ENCODE results near the gene GTF2F1.

The GTF2F1 gene

DNA sequence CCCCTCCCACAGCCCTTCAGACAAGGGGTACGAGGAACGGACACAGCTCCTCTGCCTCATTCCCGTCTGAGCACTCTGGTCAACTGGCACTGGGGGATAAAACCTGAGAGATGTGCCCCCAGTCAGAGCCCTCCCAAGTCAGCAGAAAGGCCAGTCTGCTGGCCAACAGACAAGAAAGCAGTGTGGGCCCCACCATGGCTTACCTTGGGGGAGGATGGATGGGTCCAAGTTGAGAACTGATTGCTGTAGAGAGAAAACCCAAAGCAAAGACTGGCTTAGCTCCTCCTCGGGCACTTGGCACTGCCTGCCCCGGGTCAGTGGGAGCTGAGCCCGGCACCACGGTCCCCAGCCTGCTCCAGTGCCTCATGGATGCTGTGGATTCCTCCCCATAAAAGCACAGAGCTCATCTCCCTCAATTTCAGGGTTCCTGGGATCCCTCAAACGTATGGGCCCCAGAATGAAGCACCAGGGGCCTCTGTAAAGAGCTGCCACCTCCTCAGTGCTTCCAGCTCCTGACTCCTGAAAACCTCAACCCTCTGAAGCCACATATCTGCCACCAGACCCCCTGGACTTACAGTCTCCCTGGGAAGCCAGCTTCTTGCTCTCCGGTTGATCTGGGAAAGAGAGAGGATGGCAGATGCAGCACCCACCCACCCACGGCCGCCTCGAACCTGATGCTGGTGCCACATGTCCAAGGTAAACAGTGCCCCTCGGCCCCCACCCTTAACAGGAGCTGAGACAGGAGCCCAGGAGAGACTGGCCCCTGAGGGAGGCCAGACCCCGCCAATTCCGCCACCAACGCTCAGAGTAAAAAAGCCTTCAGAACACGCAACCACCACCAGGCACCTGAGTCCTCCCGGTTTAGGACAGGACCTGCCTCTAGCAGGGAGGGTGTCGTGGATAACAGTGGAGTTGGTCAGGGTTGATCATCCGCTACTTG is 28.4 kb upstream of the GTF2F1 start:
- no peak overlapping the region for H2AFZ ChIP-seq (ENCODE audit: low read depth, low read length)
- H3K4me3 ChIP-seq (ENCODE audit: low read length) = no peak overlapping the region
- peaks cover 24% of the 10 kb centered on the region for H3K4me1 ChIP-seq (ENCODE audit: low read length)
- no peak overlapping the region for H3K9ac ChIP-seq (ENCODE audit: low read length)
- H3K27ac ChIP-seq (ENCODE audit: low read length) = no peak overlapping the region
- H3K79me2 ChIP-seq (ENCODE audit: low read length) = peaks cover 81% of the 10 kb centered on the region
- no peaks in the 10 kb centered on the region for H3K27me3 ChIP-seq (ENCODE audit: low read depth, low read length)
- TF ChIP-seq EZH2phosphoT487 (IDR thresholded peaks at IDR 0.05; ENCODE audit: low read depth) = no peak
- TF ChIP-seq, protein P1, sequence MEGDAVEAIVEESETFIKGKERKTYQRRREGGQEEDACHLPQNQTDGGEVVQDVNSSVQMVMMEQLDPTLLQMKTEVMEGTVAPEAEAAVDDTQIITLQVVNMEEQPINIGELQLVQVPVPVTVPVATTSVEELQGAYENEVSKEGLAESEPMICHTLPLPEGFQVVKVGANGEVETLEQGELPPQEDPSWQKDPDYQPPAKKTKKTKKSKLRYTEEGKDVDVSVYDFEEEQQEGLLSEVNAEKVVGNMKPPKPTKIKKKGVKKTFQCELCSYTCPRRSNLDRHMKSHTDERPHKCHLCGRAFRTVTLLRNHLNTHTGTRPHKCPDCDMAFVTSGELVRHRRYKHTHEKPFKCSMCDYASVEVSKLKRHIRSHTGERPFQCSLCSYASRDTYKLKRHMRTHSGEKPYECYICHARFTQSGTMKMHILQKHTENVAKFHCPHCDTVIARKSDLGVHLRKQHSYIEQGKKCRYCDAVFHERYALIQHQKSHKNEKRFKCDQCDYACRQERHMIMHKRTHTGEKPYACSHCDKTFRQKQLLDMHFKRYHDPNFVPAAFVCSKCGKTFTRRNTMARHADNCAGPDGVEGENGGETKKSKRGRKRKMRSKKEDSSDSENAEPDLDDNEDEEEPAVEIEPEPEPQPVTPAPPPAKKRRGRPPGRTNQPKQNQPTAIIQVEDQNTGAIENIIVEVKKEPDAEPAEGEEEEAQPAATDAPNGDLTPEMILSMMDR (IDR thresholded peaks at IDR 0.05; ENCODE audit: low read depth, low read length) = no peak
- peaks cover 70% of the 10 kb centered on the region for H3K36me3 ChIP-seq (replicated peaks; ENCODE audit: low read depth, low read length)
- no peak overlapping the region for H3K4me2 ChIP-seq (ENCODE audit: low read length)
- H3K9me3 ChIP-seq (ENCODE audit: insufficient read depth, low read length) = no peaks in the 10 kb centered on the region
- peaks cover 72% of the 10 kb centered on the region for H4K20me1 ChIP-seq (ENCODE audit: insufficient read depth, low read length)

DNA sequence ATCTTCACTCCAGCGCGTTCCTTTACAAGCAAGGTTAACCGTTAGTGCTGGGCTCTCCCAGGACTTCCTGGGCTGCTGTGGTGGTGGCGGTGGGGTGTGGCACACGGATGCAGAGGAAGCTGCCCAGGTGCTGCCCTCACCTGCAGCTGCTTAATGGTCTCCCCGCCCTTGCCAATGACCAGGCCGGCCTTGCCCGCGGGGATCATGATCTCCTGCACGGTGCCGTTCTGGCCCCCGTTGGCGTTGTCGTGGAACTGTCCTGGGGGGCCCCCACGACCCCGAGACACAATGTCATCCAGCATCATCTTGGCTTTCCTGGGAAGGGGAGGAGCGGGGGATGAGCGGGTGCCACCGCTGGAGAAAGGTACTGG is 25.6 kb upstream of the GTF2F1 start:
- no peaks in the 10 kb centered on the region for H3K9me3 ChIP-seq (ENCODE audit: insufficient read depth, low read length)
- peaks cover 65% of the 10 kb centered on the region for H3K79me2 ChIP-seq (ENCODE audit: low read length)
- peaks cover 14% of the 10 kb centered on the region for H3K4me1 ChIP-seq (ENCODE audit: low read length)
- H3K4me2 ChIP-seq (ENCODE audit: low read length) = no peak overlapping the region
- no peak overlapping the region for H2AFZ ChIP-seq (ENCODE audit: low read depth, low read length)
- peaks cover 93% of the 10 kb centered on the region for H3K36me3 ChIP-seq (replicated peaks; ENCODE audit: low read depth, low read length)
- H3K9ac ChIP-seq (ENCODE audit: low read length) = no peak overlapping the region
- H3K27me3 ChIP-seq (ENCODE audit: low read depth, low read length) = no peaks in the 10 kb centered on the region
- no peak overlapping the region for H3K4me3 ChIP-seq (ENCODE audit: low read length)
- no peak overlapping the region for H3K27ac ChIP-seq (ENCODE audit: low read length)
- TF ChIP-seq EZH2phosphoT487 (IDR thresholded peaks at IDR 0.05; ENCODE audit: low read depth) = no peak
- H4K20me1 ChIP-seq (ENCODE audit: insufficient read depth, low read length) = peaks cover 67% of the 10 kb centered on the region

DNA sequence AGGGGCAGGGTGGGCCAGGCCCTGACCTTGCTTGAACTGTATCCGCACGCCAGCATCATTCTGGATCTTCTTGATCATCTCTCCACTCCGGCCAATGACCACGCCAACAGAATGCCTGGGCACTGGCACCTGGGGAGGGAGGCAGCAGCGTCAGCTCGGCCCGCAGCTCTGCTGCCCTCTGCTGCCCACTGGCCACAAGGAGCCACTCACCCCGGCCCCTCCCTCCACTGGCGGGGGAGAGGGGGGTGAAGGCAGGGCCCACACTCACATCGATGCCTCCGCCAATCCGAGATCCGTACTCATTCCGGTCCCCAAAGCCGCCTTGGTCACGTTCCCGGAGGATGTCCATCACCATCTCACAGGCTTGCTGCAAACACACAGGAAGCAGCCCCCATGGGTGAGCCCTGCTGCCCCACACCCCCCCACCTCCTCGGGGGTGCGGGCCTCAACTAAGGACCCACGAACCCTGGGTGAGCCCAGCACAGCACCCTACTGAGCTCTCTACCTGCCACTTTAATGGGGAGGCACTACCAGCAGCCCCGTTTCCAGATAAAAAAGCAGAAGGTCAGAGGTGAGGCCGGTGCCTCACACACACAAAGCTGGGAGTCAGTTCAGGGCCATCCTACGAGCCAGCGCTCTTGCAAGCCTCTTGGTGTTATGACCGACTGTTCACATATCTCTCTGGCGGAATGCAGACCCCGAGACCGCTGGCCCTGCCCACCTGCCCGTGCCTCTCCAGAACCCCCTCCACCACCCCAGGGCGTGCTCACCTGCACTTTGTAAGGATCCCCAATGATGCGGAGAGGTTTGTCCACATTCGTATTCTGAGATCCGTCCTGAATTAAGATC is 25.0 kb upstream of the GTF2F1 start:
- Histone ChIP-seq H3K4me2 (ENCODE audit: low read length) (no peak overlapping the region), H3K27ac (ENCODE audit: low read length) (no peak overlapping the region), H3K4me3 (ENCODE audit: low read length) (no peak overlapping the region), H3K9ac (ENCODE audit: low read length) (no peak overlapping the region), H3K4me1 (ENCODE audit: low read length) (peaks cover 8% of the 10 kb centered on the region), H4K20me1 (ENCODE audit: insufficient read depth, low read length) (peaks cover 61% of the 10 kb centered on the region), H3K79me2 (ENCODE audit: low read length) (peaks cover 59% of the 10 kb centered on the region), H3K36me3 (replicated peaks; ENCODE audit: low read depth, low read length) (peaks cover 91% of the 10 kb centered on the region), H3K27me3 (ENCODE audit: low read depth, low read length) (no peaks in the 10 kb centered on the region), H3K9me3 (ENCODE audit: insufficient read depth, low read length) (no peaks in the 10 kb centered on the region), H2AFZ (ENCODE audit: low read depth, low read length) (no peak overlapping the region)
- no peak for TF ChIP-seq EZH2phosphoT487 (IDR thresholded peaks at IDR 0.05; ENCODE audit: low read depth)
- TF ChIP-seq, protein P1 (IDR thresholded peaks at IDR 0.05; ENCODE audit: low read depth, low read length) = peak; percentile 20

DNA sequence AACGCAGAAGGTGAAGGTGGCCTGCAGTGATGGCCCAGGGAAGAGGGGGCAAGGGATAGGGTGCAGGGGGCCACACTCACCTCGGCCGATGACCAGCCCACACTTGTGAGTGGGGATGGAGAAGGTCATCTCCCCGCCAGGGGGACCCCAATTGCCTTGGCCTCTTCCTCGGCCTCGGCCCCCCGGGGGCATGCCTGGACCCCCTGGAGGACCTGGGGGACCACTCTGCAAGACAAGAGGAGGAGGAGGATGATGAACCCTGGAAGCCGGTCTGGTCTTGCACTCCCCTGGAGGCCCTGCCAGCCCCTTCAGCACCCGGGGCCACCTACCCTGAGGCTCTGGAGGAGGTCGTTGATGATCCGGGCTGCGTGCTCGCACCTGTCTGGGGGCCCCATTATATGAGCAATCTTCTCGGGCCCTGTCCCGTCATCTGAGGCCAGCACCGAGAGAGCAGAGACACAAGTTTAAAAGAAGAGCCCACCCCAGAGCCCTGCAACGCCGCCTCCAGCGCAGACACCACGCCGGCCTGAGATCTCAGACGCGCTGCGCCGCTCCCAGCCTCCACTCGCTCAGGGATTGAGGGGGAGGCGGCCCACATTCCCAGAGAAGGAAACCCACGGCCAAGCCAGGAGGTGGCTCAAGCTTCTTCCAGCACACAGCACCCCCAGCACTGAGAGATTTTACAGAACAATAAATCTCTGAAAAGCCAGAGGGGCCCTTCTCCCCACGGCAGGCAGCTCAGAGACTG is 23.9 kb upstream of the GTF2F1 start:
- Histone ChIP-seq H3K27ac (ENCODE audit: low read length) (no peak overlapping the region), H3K4me2 (ENCODE audit: low read length) (no peak overlapping the region), H3K4me1 (ENCODE audit: low read length) (no peaks in the 10 kb centered on the region), H3K27me3 (ENCODE audit: low read depth, low read length) (no peaks in the 10 kb centered on the region), H3K36me3 (replicated peaks; ENCODE audit: low read depth, low read length) (peaks cover 92% of the 10 kb centered on the region), H2AFZ (ENCODE audit: low read depth, low read length) (no peak overlapping the region), H3K9ac (ENCODE audit: low read length) (no peak overlapping the region), H3K4me3 (ENCODE audit: low read length) (no peak overlapping the region), H3K9me3 (ENCODE audit: insufficient read depth, low read length) (no peaks in the 10 kb centered on the region), H3K79me2 (ENCODE audit: low read length) (peaks cover 48% of the 10 kb centered on the region), H4K20me1 (ENCODE audit: insufficient read depth, low read length) (peaks cover 50% of the 10 kb centered on the region)
- TF ChIP-seq EZH2phosphoT487 (IDR thresholded peaks at IDR 0.05; ENCODE audit: low read depth) = no peak
- TF ChIP-seq, protein P1 (IDR thresholded peaks at IDR 0.05; ENCODE audit: low read depth, low read length) = no peak
